IMR-90 (cell line): ENCODE results near the gene PALM. TPM values are rescaled to one million over a fixed set of nuclear protein-coding genes. Genes with fewer than 3 reads are reported as not detected.

Experiments used
- ATAC-seq: fragments of 200-7000 bp; cut with Tn5 transposase; 2 replicates; pipeline ENCODE4 v1.9.1; 2020; ENCODE audit warnings: low read depth, mild to moderate bottlenecking, moderate library complexity
- BruUV-seq: library from RNA; stranded (reverse); fragments of 400-500 nt; replicated peaks from 2 replicates; lab custom pipeline; 2021; lab: Mats Ljungman, UMichigan
- CTCF ChIA-PET: fragments of 300-600 bp; formaldehyde crosslinking; extraction: SDS; loops from one replicate; lab custom pipeline; 2021; ENCODE audit warnings: antibody characterized with exemption; lab: Yijun Ruan, JAX
- POLR2A ChIA-PET: fragments of 300-600 bp; sonication (Branson Sonifier 250); formaldehyde crosslinking; loops from one replicate; lab custom pipeline; 2022; ENCODE audit warnings: antibody characterized with exemption; ENCODE audit not compliant: unreplicated experiment; lab: Charles Lee
- DNase-seq: peaks from one replicate; pipeline ENCODE4 v3.0.0; 2013
- H2AFZ ChIP-seq: replicated peaks from 2 replicates; pipeline ENCODE3; 2013; ENCODE audit warnings: low read length, mild to moderate bottlenecking; ENCODE audit not compliant: poor library complexity
- H2AK5ac ChIP-seq: 2 replicates; pipeline ENCODE4 v1.6.1; 2013; ENCODE audit warnings: low read depth, low read length, inconsistent platforms
- H2AK9ac ChIP-seq: replicated peaks from 2 replicates; pipeline ENCODE3; 2013; ENCODE audit warnings: mild to moderate bottlenecking, low read depth, low read length, moderate library complexity; ENCODE audit not compliant: poor library complexity
- H2BK120ac ChIP-seq: 2 replicates; pipeline ENCODE4 v1.6.1; 2013; ENCODE audit warnings: low read depth, low read length, inconsistent platforms
- H2BK15ac ChIP-seq: 3 replicates; pipeline ENCODE4 v1.6.1; 2013; ENCODE audit warnings: low read depth, low read length, inconsistent platforms
- H2BK20ac ChIP-seq: 2 replicates; pipeline ENCODE4 v1.6.1; 2013; ENCODE audit warnings: low read depth, mild to moderate bottlenecking, inconsistent platforms, low read length, moderate library complexity
- H2BK5ac ChIP-seq: 2 replicates; pipeline ENCODE4 v1.6.1; 2013; ENCODE audit warnings: mild to moderate bottlenecking, low read depth, low read length, inconsistent platforms; ENCODE audit not compliant: poor library complexity, severe bottlenecking
- H3K14ac ChIP-seq: replicated peaks from 2 replicates; pipeline ENCODE4 v1.6.1; 2013; ENCODE audit warnings: low read depth, low read length, inconsistent platforms
- H3K18ac ChIP-seq: 2 replicates; pipeline ENCODE4 v1.6.1; 2013; ENCODE audit warnings: low read depth, low read length, control low read depth
- H3K23ac ChIP-seq: 2 replicates; pipeline ENCODE4 v1.6.1; 2013; ENCODE audit warnings: low read depth, low read length, inconsistent platforms
- H3K27ac ChIP-seq: 2 replicates; pipeline ENCODE4 v1.5.1; 2013; ENCODE audit warnings: mild to moderate bottlenecking, control low read depth, low read length; ENCODE audit not compliant: insufficient read depth
- H3K27me3 ChIP-seq: 2 replicates; pipeline ENCODE4 v1.6.1; 2013; ENCODE audit warnings: low read length; ENCODE audit not compliant: control insufficient read depth, insufficient read depth
- H3K36me3 ChIP-seq: 2 replicates; pipeline ENCODE4 v1.6.1; 2013; ENCODE audit warnings: low read length, mixed read lengths; ENCODE audit not compliant: control insufficient read depth, insufficient read depth
- H3K4ac ChIP-seq: 2 replicates; pipeline ENCODE4 v1.6.1; 2013; ENCODE audit warnings: low read depth, low read length, inconsistent platforms
- H3K4me1 ChIP-seq: 2 replicates; pipeline ENCODE4 v1.6.1; 2013; ENCODE audit warnings: low read length, mixed read lengths; ENCODE audit not compliant: control insufficient read depth, insufficient read depth
- H3K4me2 ChIP-seq: 2 replicates; pipeline ENCODE4 v1.6.1; 2013; ENCODE audit warnings: low read depth, mild to moderate bottlenecking, control low read depth, low read length, moderate library complexity
- H3K4me3 ChIP-seq: 2 replicates; pipeline ENCODE4 v1.5.1; 2013; ENCODE audit warnings: low read depth, mild to moderate bottlenecking, control low read depth, low read length, moderate library complexity; ENCODE audit not compliant: insufficient read depth
- H3K56ac ChIP-seq: 2 replicates; pipeline ENCODE4 v1.6.1; 2013; ENCODE audit warnings: low read length, inconsistent platforms; ENCODE audit not compliant: insufficient read depth; ENCODE audit errors: extremely low read depth
- H3K79me1 ChIP-seq, 2 experiments: 2 replicates each; pipeline ENCODE4 v1.6.1; 2013; ENCODE audit warnings: low read length in 2 of 2, inconsistent platforms in 1 of 2, low read depth in 1 of 2
- H3K9ac ChIP-seq: 2 replicates; pipeline ENCODE4 v1.6.1; 2013; ENCODE audit warnings: low read depth, low read length, control low read depth
- H3K9me1 ChIP-seq: 2 replicates; pipeline ENCODE4 v1.6.1; 2013; ENCODE audit warnings: low read length, inconsistent platforms; ENCODE audit not compliant: insufficient read depth
- H3K9me3 ChIP-seq: 2 replicates; pipeline ENCODE4 v1.6.1; 2013; ENCODE audit warnings: low read length; ENCODE audit not compliant: control insufficient read depth, insufficient read depth
- H4K20me1 ChIP-seq: 2 replicates; pipeline ENCODE4 v1.6.1; 2013; ENCODE audit warnings: low read length, inconsistent platforms; ENCODE audit not compliant: insufficient read depth
- H4K5ac ChIP-seq: 2 replicates; pipeline ENCODE4 v1.6.1; 2013; ENCODE audit warnings: mild to moderate bottlenecking, low read depth, low read length, control low read depth
- H4K8ac ChIP-seq, 2 experiments: 2 replicates each; pipeline ENCODE4 v1.6.1; 2013; ENCODE audit warnings: low read depth in 2 of 2, low read length in 2 of 2, control low read depth in 1 of 2, inconsistent platforms in 1 of 2
- H4K91ac ChIP-seq: 2 replicates; pipeline ENCODE4 v1.6.1; 2013; ENCODE audit warnings: low read depth, low read length, inconsistent platforms; ENCODE audit not compliant: insufficient read depth
- BHLHE40 ChIP-seq: fragments of 150-350 bp; IDR thresholded peaks from 2 replicates; pipeline ENCODE4 v1.6.1; 2016; ENCODE audit warnings: mild to moderate bottlenecking, low read depth, low read length
- CHD1 ChIP-seq: IDR thresholded peaks from 2 replicates; pipeline ENCODE4 v1.6.1; 2012; ENCODE audit warnings: low read depth, low read length, improper control_type of control experiment
- MAFK ChIP-seq: IDR thresholded peaks from 2 replicates; pipeline ENCODE4 v1.6.1; 2012; ENCODE audit warnings: low read depth, low read length, improper control_type of control experiment
- MXI1 ChIP-seq: IDR thresholded peaks from 2 replicates; pipeline ENCODE4 v1.6.1; 2012; ENCODE audit warnings: low read depth, mild to moderate bottlenecking, low read length, moderate library complexity, borderline replicate concordance
- RAD21 ChIP-seq: IDR thresholded peaks from 2 replicates; pipeline ENCODE4 v1.6.1; 2012; ENCODE audit warnings: low read length, improper control_type of control experiment
- RFX5 ChIP-seq: IDR thresholded peaks from 2 replicates; pipeline ENCODE4 v1.8.0; 2012; ENCODE audit warnings: low read depth, mild to moderate bottlenecking, low read length, moderate library complexity
- SMC3 ChIP-seq: fragments of 150-350 bp; IDR thresholded peaks from 2 replicates; pipeline ENCODE4 v1.6.1; 2016; ENCODE audit warnings: low read depth, mild to moderate bottlenecking, antibody characterized with exemption, low read length, moderate library complexity
- USF2 ChIP-seq: fragments of 150-350 bp; IDR thresholded peaks from 2 replicates; pipeline ENCODE4 v1.6.1; 2017; ENCODE audit warnings: mild to moderate bottlenecking, antibody characterized with exemption, low read length, low read depth
- WGBS, 2 experiments: methylation state at CpG; one replicate each; pipeline versions ENCODE4 v1.1.5 to v1.1.7; 2013; ENCODE audit warnings: missing lambda C conversion rate in 2 of 2; ENCODE audit not compliant: insufficient read length in 1 of 2; ENCODE audit errors: extremely low coverage in 2 of 2; 5-methylcytosine and 5-hydroxymethylcytosine counted together
- dilution Hi-C: fragments of 300-500 bp; cut with HindIII; formaldehyde crosslinking; loops from one replicate; pipeline ENCODE4 v1.14.3; 2018; ENCODE audit warnings: low sequenced_read_pairs; ENCODE audit not compliant: unreplicated experiment
- in situ Hi-C: fragments of 300-500 bp; cut with MboI; formaldehyde crosslinking; loops from 3 replicates; pipeline ENCODE4 v1.14.3; 2019; ENCODE audit warnings: low sequenced_read_pairs, inconsistent platforms, mixed read lengths
- intact Hi-C: fragments of 100-400 bp; cut with micrococcal nuclease; formaldehyde crosslinking; loops from 2 replicates; pipeline ENCODE4 v1.10.0; 2022
- polyA plus RNA-seq, 3 experiments: library from polyadenylated mRNA; depleted of rRNA; stranded (reverse); fragments of >200 nt; gene quantifications; 2 replicates each; pipeline ENCODE4 v1.2.3, GENCODE V29; 2012; ENCODE audit warnings: low replicate concordance in 1 of 3
- total RNA-seq: library from RNA; depleted of rRNA; stranded (reverse); fragments of >200 nt; gene quantifications from 2 replicates; pipeline ENCODE4 v1.2.3, GENCODE V29; 2012

The PALM gene
- total and polyA plus RNA-seq, 2 of the 4 experiments (the other 2 are of a cell fraction): 2.2 to 7.4 TPM

GRCh38 chr19:682678-683320 is 25.9 kb upstream of the PALM start:
- Histone ChIP-seq H2BK120ac (no peak overlapping the region), H3K79me1 (peaks cover 6 to 38% of the 10 kb centered on the region in 2 experiments; a peak in 3 of 4 replicates), H4K20me1 (peaks cover 11% of the 10 kb centered on the region), H3K18ac (no peak overlapping the region), H3K36me3 (peaks cover 2% of the 10 kb centered on the region; the same call in 1 of the 2 replicates), H3K14ac (no peak overlapping the region), H3K4ac (no peak overlapping the region), H2BK5ac (no peak overlapping the region), H3K56ac (no peak overlapping the region), H2AK5ac (no peak overlapping the region), H2AK9ac (no peak overlapping the region), H4K91ac (no peak overlapping the region), H2BK20ac (no peak overlapping the region), H3K27ac (no peak overlapping the region), H3K9me3 (no peaks in the 10 kb centered on the region), H3K23ac (no peak overlapping the region), H2BK15ac (no peak overlapping the region), H3K9ac (no peak overlapping the region), H4K8ac (no peak overlapping the region), H3K9me1 (peaks cover 8% of the 10 kb centered on the region), H3K4me2 (no peak overlapping the region), H3K4me3 (no peak overlapping the region), H3K27me3 (no peaks in the 10 kb centered on the region), H2AFZ (peak overlapping the region; percentile 23), H3K4me1 (peaks cover 7% of the 10 kb centered on the region), H4K5ac (no peak overlapping the region)
- TF ChIP-seq SMC3 (no peak), MAFK (no peak), RFX5 (no peak), BHLHE40 (no peak), USF2 (no peak), RAD21 (no peak), MXI1 (no peak), CHD1 (no peak)
- ATAC-seq (no peak), DNase-seq (no peak)
- ChIA-PET POLR2A (no interaction called here), CTCF (no interaction called here)
- BruUV-seq: no TSS peak
- 88% methylated on average over 12 of the region's 25 CpGs; no CpG with 5 or more reads in 1 of the 2 experiments for WGBS, 2 experiments
- intact Hi-C loops (no loop called here), dilution Hi-C loops (no loop called here), in situ Hi-C loops (no loop called here)
